Keratinocyte (primary cell): ENCODE results near the gene IL21R. TPM values are rescaled to one million over a fixed set of nuclear protein-coding genes. Genes with fewer than 3 reads are reported as not detected.
"Not testable (repeated sequence)": the region's sequence is repeated elsewhere in the genome, so short reads cannot be mapped to it uniquely, and the experiment has no call there.

Experiments
- DNase-seq: peaks from one replicate; pipeline ENCODE4 v3.0.0-alpha.2; 2011; ENCODE audit warnings: low read depth, missing footprints, low spot score
- FAIRE-seq: peaks from 2 replicates; lab custom pipeline; 2011; peaks lifted over from hg19 to GRCh38; lab: Jason Lieb, UNC
- H2AFZ ChIP-seq: 2 replicates; pipeline ENCODE4 v1.6.0; 2012; ENCODE audit warnings: low read length, control low read depth, inconsistent platforms; ENCODE audit not compliant: control insufficient read depth
- H3K27ac ChIP-seq: 2 replicates; pipeline ENCODE4 v1.5.1; 2011; ENCODE audit warnings: low read length; ENCODE audit not compliant: control insufficient read depth, insufficient read depth
- H3K27me3 ChIP-seq: 3 replicates; pipeline ENCODE4 v1.6.0; 2011; ENCODE audit warnings: low read length; ENCODE audit not compliant: control insufficient read depth, insufficient read depth; ENCODE audit errors: extremely low read depth
- H3K36me3 ChIP-seq, 2 experiments: 2 replicates in 1 of 2; 3 replicates in 1 of 2; pipeline ENCODE4 v1.5.1; 2011; ENCODE audit warnings: low read length in 2 of 2, mild to moderate bottlenecking in 1 of 2; ENCODE audit not compliant: control insufficient read depth in 2 of 2, insufficient read depth in 2 of 2; ENCODE audit errors: extremely low read depth in 1 of 2
- H3K4me1 ChIP-seq: 3 replicates; pipeline ENCODE4 v1.5.1; 2011; ENCODE audit warnings: low read length; ENCODE audit not compliant: control insufficient read depth, insufficient read depth; ENCODE audit errors: extremely low read depth
- H3K4me2 ChIP-seq: 3 replicates; pipeline ENCODE4 v1.6.0; 2011; ENCODE audit warnings: low read depth, low read length; ENCODE audit not compliant: control insufficient read depth, insufficient read depth; ENCODE audit errors: extremely low read depth
- H3K4me3 ChIP-seq, 3 experiments: fragments of 200-600 bp in 1 of 3; sonication (generic) in 1 of 3; 2 replicates in 2 of 3; 3 replicates in 1 of 3; pipeline ENCODE4 v1.5.1; 2011 to 2016; ENCODE audit warnings: low read length in 3 of 3, mild to moderate bottlenecking in 3 of 3, control low read depth in 2 of 3, inconsistent platforms in 1 of 3, low read depth in 1 of 3, mixed read lengths in 1 of 3, mixed run types in 1 of 3, moderate library complexity in 1 of 3; ENCODE audit not compliant: control insufficient read depth in 2 of 3, insufficient read depth in 2 of 3; ENCODE audit errors: extremely low read depth in 1 of 3
- H3K79me2 ChIP-seq: 2 replicates; pipeline ENCODE4 v1.6.0; 2012; ENCODE audit warnings: low read length; ENCODE audit not compliant: control insufficient read depth, insufficient read depth
- H3K9ac ChIP-seq: 3 replicates; pipeline ENCODE4 v1.6.0; 2011; ENCODE audit warnings: low read length; ENCODE audit not compliant: control insufficient read depth, insufficient read depth; ENCODE audit errors: extremely low read depth
- H3K9me1 ChIP-seq: 3 replicates; pipeline ENCODE4 v1.6.0; 2011; ENCODE audit warnings: low read length; ENCODE audit not compliant: control insufficient read depth, insufficient read depth; ENCODE audit errors: extremely low read depth
- H3K9me3 ChIP-seq: 2 replicates; pipeline ENCODE4 v1.5.1; 2012; ENCODE audit warnings: low read depth, low read length; ENCODE audit not compliant: control insufficient read depth
- H4K20me1 ChIP-seq: 3 replicates; pipeline ENCODE4 v1.6.0; 2011; ENCODE audit warnings: low read length; ENCODE audit not compliant: control insufficient read depth, insufficient read depth; ENCODE audit errors: extremely low read depth
- CTCF ChIP-seq, 3 experiments: IDR thresholded peaks in 1 of 3; conservative IDR thresholded peaks in 1 of 3; optimal IDR thresholded peaks in 1 of 3; 2 replicates in 2 of 3; 3 replicates in 1 of 3; pipeline versions ENCODE3 to v1.5.1; 2011; ENCODE audit warnings: low read length in 3 of 3, mild to moderate bottlenecking in 3 of 3, moderate library complexity in 2 of 3, control low read depth in 1 of 3, inconsistent platforms in 1 of 3; ENCODE audit not compliant: insufficient read depth in 2 of 3; ENCODE audit errors: extremely low read depth in 1 of 3
- EZH2 ChIP-seq: IDR thresholded peaks from one replicate; pipeline ENCODE4 v1.6.1; 2012; ENCODE audit warnings: inconsistent platforms, mild to moderate bottlenecking, low read length, moderate library complexity
- dilution Hi-C: fragments of 300-500 bp; cut with MboI; formaldehyde crosslinking; loops from one replicate; pipeline ENCODE4 v1.7.0; 2020; ENCODE audit warnings: low sequenced_read_pairs; ENCODE audit not compliant: extremely low pct_ligation_motif_present
- polyA plus RNA-seq, 5 experiments: library from polyadenylated mRNA; depleted of rRNA in 3 of 5; stranded (reverse) in 3 of 5; stranded (forward) in 1 of 5; unstranded in 1 of 5; fragments of >200 nt; gene quantifications; 1 replicate in 1 of 5; 2 replicates in 3 of 5; 3 replicates in 1 of 5; pipeline versions ENCODE4 v1.2.1 to v1.2.3, GENCODE V29; 2011 to 2012; ENCODE audit warnings: missing spikeins in 2 of 5, low read depth in 1 of 5, low replicate concordance in 1 of 5

Gene IL21R
- polyA plus RNA-seq, 1 donor (not counting 4 experiments of a cell fraction or from before 2014, with no cell fraction given), result 0.12 TPM

- DNase-seq (no peak), FAIRE-seq (no peak)
- no peak overlapping the region for H3K27ac ChIP-seq
- peaks cover 9% of the 10 kb centered on the region for H3K4me1 ChIP-seq
- H3K9ac ChIP-seq, result no peak overlapping the region
- H3K4me3 ChIP-seq, result no peak overlapping the region
- H3K27me3 ChIP-seq, result peaks cover 14% of the 10 kb centered on the region
- H3K9me1 ChIP-seq, result no peaks in the 10 kb centered on the region
- no peak for TF ChIP-seq CTCF (optimal IDR thresholded peaks at IDR 0.05 in 1 of 3, IDR thresholded peaks at IDR 0.05 in 1 of 3, conservative IDR thresholded peaks at IDR 0.05 in 1 of 3; ENCODE audit: extremely low read depth in 1 of 3, insufficient read depth in 2 of 3, low read length in 3 of 3)
- TF ChIP-seq EZH2, result no peak
- H4K20me1 ChIP-seq, result no peaks in the 10 kb centered on the region
- H3K4me2 ChIP-seq, result peak overlapping the region; percentile 22
- dilution Hi-C loops, result no loop called here
- H2AFZ ChIP-seq, result peak overlapping the region; percentile 68
- H3K9me3 ChIP-seq, result no peaks in the 10 kb centered on the region
- H3K79me2 ChIP-seq, result no peaks in the 10 kb centered on the region
- no peaks in the 10 kb centered on the region for H3K36me3 ChIP-seq
These were observed 6.1 kb downstream of the IL21R start for GRCh38 chr16:27408012-27408601.

- Histone ChIP-seq H3K36me3 (no peaks in the 10 kb centered on the region), H3K4me3 (no peak overlapping the region), H3K9me3 (no peaks in the 10 kb centered on the region), H3K9ac (no peak overlapping the region), H3K79me2 (no peaks in the 10 kb centered on the region), H4K20me1 (no peaks in the 10 kb centered on the region), H2AFZ (peak overlapping the region; percentile 68), H3K9me1 (no peaks in the 10 kb centered on the region), H3K4me2 (peak overlapping the region; percentile 22), H3K27ac (no peak overlapping the region), H3K27me3 (peaks cover 10% of the 10 kb centered on the region), H3K4me1 (peaks cover 9% of the 10 kb centered on the region)
- DNase-seq, result no peak
- FAIRE-seq, result peak; percentile 60
- dilution Hi-C loops, result no loop called here
- TF ChIP-seq EZH2 (no peak), CTCF (optimal IDR thresholded peaks at IDR 0.05 in 1 of 3, IDR thresholded peaks at IDR 0.05 in 1 of 3, conservative IDR thresholded peaks at IDR 0.05 in 1 of 3; ENCODE audit: extremely low read depth in 1 of 3, insufficient read depth in 2 of 3, low read length in 3 of 3) (no peak)
These were observed 6.6 kb downstream of the IL21R start for GRCh38 chr16:27408602-27409031.

- H3K9ac ChIP-seq, H3K4me1 ChIP-seq, H3K27ac ChIP-seq, H3K9me3 ChIP-seq, H3K4me3 ChIP-seq, H3K36me3 ChIP-seq, H3K4me2 ChIP-seq, H3K9me1 ChIP-seq, FAIRE-seq, DNase-seq, H3K27me3 ChIP-seq, H3K79me2 ChIP-seq, dilution Hi-C loops, H4K20me1 ChIP-seq, H2AFZ ChIP-seq: not testable (repeated sequence)
These were observed 8.0 kb downstream of the IL21R start for GRCh38 chr16:27409958-27410357.
